Glomerular endothelial cell (primary cell): ENCODE results near the gene UBASH3A. TPM values are rescaled to one million over a fixed set of nuclear protein-coding genes. Genes with fewer than 3 reads are reported as not detected.

Experiments used
- DNase-seq: peaks from one replicate; pipeline ENCODE4 v3.0.0-alpha.2; 2011; ENCODE audit warnings: low read depth, low spot score; ENCODE audit errors: extremely low read depth
- total RNA-seq: library from RNA; depleted of rRNA; stranded (reverse); fragments of >200 nt; gene quantifications from 2 replicates; pipeline ENCODE4 v1.2.3, GENCODE V29; 2015

UBASH3A gene
- not detected in 2 replicates for total RNA-seq

- no peak for DNase-seq
These were observed at the start of gene UBASH3A for GRCh38 chr21:42403611-42404231. UBASH3A (plus strand) TSS chr21:42403902; CDS start chr21:42403946, 44 bp downstream.

- DNase-seq = no peak
These were observed 47.7 kb upstream of the UBASH3A start for GRCh38 chr21:42356046-42356445.

GRCh38 chr21:42356650-42357049 is 47.1 kb upstream of the UBASH3A start:
- DNase-seq = no peak

GRCh38 chr21:42357307-42357706 is 46.4 kb upstream of the UBASH3A start:
- DNase-seq = no peak

GRCh38 chr21:42358261-42358660 is 45.4 kb upstream of the UBASH3A start:
- DNase-seq = no peak

GRCh38 chr21:42358937-42359336 is 44.8 kb upstream of the UBASH3A start:
- no peak for DNase-seq

GRCh38 chr21:42360317-42360716 is 43.4 kb upstream of the UBASH3A start:
- DNase-seq = no peak

- no peak for DNase-seq
These were observed 42.4 kb upstream of the UBASH3A start for GRCh38 chr21:42361286-42361685.

- no peak for DNase-seq
These were observed 41.5 kb upstream of the UBASH3A start for GRCh38 chr21:42362198-42362597.

GRCh38 chr21:42362700-42363099 is 41.0 kb upstream of the UBASH3A start:
- DNase-seq = no peak

- DNase-seq = no peak
These were observed 40.4 kb upstream of the UBASH3A start for GRCh38 chr21:42363312-42363711.

- no peak for DNase-seq
These were observed 39.3 kb upstream of the UBASH3A start for GRCh38 chr21:42364304-42364865.

GRCh38 chr21:42365770-42366169 is 37.9 kb upstream of the UBASH3A start:
- no peak for DNase-seq

GRCh38 chr21:42366292-42367010 is 37.3 kb upstream of the UBASH3A start, which contains the start of gene TFF1:
TFF1 (minus strand) TSS chr21:42366535; CDS start chr21:42366495, 40 bp downstream.
- no peak for DNase-seq

GRCh38 chr21:42367367-42368165 is 36.1 kb upstream of the UBASH3A start:
- no peak for DNase-seq

GRCh38 chr21:42369821-42370220 is 33.9 kb upstream of the UBASH3A start:
- DNase-seq = no peak

- DNase-seq = no peak
These were observed 32.6 kb upstream of the UBASH3A start for GRCh38 chr21:42370894-42371654.

- no peak for DNase-seq
These were observed 30.4 kb upstream of the UBASH3A start for GRCh38 chr21:42373196-42373907.

GRCh38 chr21:42373908-42374455 is 29.7 kb upstream of the UBASH3A start:
- no peak for DNase-seq
